ENCODE measurements around the gene SLC8B1. TPM values are rescaled to one million over a fixed set of nuclear protein-coding genes. Genes with fewer than 3 reads are reported as not detected.

Gene SLC8B1
- total and polyA plus RNA-seq, 9 of the 15 experiments (the other 6 are each of a cell fraction or from before 2014, with no cell fraction given), result 0.86 to 34.1 (median 18.5) TPM

- no peak for TF ChIP-seq ERF (CRISPR knock-in tag; IDR thresholded peaks at IDR 0.05)
These were observed 29.5 kb downstream of the SLC8B1 start (continued) for GRCh38 chr12:113305281-113305856.

DNA sequence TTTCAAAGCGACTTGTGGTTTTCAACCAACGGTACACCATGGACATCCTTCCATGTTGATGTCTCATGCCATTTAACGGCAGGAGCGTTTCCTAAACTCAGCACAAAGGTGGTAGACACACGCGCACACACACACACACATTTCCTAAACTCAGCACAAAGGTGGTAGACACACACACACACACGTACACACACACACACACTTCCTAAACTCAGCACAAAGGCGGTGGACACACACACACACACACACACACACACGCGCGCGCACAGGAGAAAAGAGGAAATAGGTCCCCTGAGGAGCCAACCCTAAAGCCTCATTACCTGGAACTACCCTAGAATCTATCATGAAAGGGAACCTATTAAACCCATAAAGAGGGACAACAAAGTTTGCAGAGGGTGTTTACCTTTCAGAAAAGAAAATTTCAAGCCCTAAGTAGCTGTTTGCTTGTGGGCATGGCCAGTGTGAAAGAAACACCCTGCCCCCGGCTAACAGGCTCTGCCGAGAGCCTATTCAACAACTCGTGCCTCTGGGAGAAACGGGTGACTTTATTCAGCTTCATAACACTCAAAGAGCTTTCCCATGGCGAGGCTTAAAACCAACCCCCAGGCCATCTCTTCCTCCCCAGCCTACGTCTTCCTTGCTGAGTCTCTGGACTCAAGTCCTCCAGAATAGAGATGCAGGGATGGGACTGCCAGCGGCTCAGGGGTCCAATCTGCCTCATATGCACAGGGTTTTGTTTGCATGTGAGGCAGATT, 31.8 kb downstream of the SLC8B1 start:
- DNase-seq (ENCODE audit: extremely low read depth in 1 of 4, low spot score in 3 of 4) (peak in 1 of 4 experiments; percentile 42), FAIRE-seq (peak; percentile 71), ATAC-seq (no peak)
- Histone ChIP-seq H3K4me3 (no peak overlapping the region), H3K4me2 (ENCODE audit: insufficient read depth, low read length) (no peak overlapping the region), H3K4me1 (replicated peaks in 1 of 2; ENCODE audit: control insufficient read depth in 2 of 2, insufficient read depth in 2 of 2, low read length in 2 of 2) (peaks cover 32% of the 10 kb centered on the region in 2 experiments; a peak in 4 of 5 replicates), H3K9ac (ENCODE audit: insufficient read depth in 1 of 2, low read depth in 2 of 2, low read length in 2 of 2) (peak overlapping the region in 1 of 2 experiments; percentile 19; a peak in 1 of 4 replicates), H3K27ac (ENCODE audit: extremely low read depth, low read depth, low read length) (no peak overlapping the region; the same call in 2 of the 3 replicates), H4K20me1 (replicated peaks; ENCODE audit: control insufficient read depth, insufficient read depth, low read length) (no peaks in the 10 kb centered on the region), H3K36me3 (ENCODE audit: control insufficient read depth, insufficient read depth, low read length) (peaks cover 38% of the 10 kb centered on the region; the same call in 2 of the 3 replicates), H2AFZ (ENCODE audit: low read depth, low read length) (no peak overlapping the region), H3K27me3 (ENCODE audit: control insufficient read depth in 2 of 2, insufficient read depth in 2 of 2, low read length in 2 of 2) (no peaks in the 10 kb centered on the region), H3K9me3 (replicated peaks; ENCODE audit: control insufficient read depth, insufficient read depth, low read depth, low read length) (no peaks in the 10 kb centered on the region), H3K9me1 (ENCODE audit: control insufficient read depth, insufficient read depth, low read length) (no peaks in the 10 kb centered on the region), H3K79me2 (ENCODE audit: control insufficient read depth, insufficient read depth, low read length) (no peaks in the 10 kb centered on the region)
- intact Hi-C loops (cut with micrococcal nuclease), result no loop called here
- 59% methylated on average over 18 of the region's 19 CpGs for WGBS (ENCODE audit: insufficient coverage, low coverage, missing lambda C conversion rate)
- in situ Hi-C loops (cut with MboI), result no loop called here
- no TSS peak for BruUV-seq (replicated peaks)
- POLR2A ChIA-PET, result interaction anchor here (1.1 kb wide), 1 partner anchor 657 kb away, joined by 3 read pairs; no protein-coding TSS in a partner anchor
- CTCF ChIA-PET (ENCODE audit: low intra/inter-chr PET ratio), result no interaction called here
- TF ChIP-seq SMARCA4 (IDR thresholded peaks at IDR 0.05), result 0 out of 2 replicates have a peak, but pooled peaks have one; percentile 41
- TF ChIP-seq SPI1 (IDR thresholded peaks at IDR 0.05; ENCODE audit: borderline replicate concordance, low read depth, low read length), result peak; percentile 59; the same call in 1 of the 2 replicates
- TF ChIP-seq MCM3 (IDR thresholded peaks at IDR 0.05), result peak; percentile 90
- no peak for TF ChIP-seq CBFB (CRISPR knock-in tag; IDR thresholded peaks at IDR 0.05)
- peak; percentile 29; the same call in 1 of the 2 replicates for TF ChIP-seq C11orf30 (IDR thresholded peaks at IDR 0.05; ENCODE audit: low read depth)
- TF ChIP-seq, protein P1, sequence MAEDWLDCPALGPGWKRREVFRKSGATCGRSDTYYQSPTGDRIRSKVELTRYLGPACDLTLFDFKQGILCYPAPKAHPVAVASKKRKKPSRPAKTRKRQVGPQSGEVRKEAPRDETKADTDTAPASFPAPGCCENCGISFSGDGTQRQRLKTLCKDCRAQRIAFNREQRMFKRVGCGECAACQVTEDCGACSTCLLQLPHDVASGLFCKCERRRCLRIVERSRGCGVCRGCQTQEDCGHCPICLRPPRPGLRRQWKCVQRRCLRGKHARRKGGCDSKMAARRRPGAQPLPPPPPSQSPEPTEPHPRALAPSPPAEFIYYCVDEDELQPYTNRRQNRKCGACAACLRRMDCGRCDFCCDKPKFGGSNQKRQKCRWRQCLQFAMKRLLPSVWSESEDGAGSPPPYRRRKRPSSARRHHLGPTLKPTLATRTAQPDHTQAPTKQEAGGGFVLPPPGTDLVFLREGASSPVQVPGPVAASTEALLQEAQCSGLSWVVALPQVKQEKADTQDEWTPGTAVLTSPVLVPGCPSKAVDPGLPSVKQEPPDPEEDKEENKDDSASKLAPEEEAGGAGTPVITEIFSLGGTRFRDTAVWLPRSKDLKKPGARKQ (CRISPR knock-in tag; IDR thresholded peaks at IDR 0.05), result 0 out of 2 replicates have a peak, but pooled peaks have one; percentile 22
- 0 out of 4 replicates have a peak, but pooled peaks of 1 of the 2 experiments have one; percentile 34 for TF ChIP-seq HDAC1 (IDR thresholded peaks at IDR 0.05)
- TF ChIP-seq, protein P2, sequence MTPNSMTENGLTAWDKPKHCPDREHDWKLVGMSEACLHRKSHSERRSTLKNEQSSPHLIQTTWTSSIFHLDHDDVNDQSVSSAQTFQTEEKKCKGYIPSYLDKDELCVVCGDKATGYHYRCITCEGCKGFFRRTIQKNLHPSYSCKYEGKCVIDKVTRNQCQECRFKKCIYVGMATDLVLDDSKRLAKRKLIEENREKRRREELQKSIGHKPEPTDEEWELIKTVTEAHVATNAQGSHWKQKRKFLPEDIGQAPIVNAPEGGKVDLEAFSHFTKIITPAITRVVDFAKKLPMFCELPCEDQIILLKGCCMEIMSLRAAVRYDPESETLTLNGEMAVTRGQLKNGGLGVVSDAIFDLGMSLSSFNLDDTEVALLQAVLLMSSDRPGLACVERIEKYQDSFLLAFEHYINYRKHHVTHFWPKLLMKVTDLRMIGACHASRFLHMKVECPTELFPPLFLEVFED (CRISPR knock-in tag; conservative IDR thresholded peaks at IDR 0.05), result 0 out of 2 replicates have a peak, but pooled peaks have one; percentile 66
- no peak for TF ChIP-seq ZNF395 (CRISPR knock-in tag; IDR thresholded peaks at IDR 0.05)
- peak; percentile 49; the same call in 1 of the 2 replicates for TF ChIP-seq ARID1B (IDR thresholded peaks at IDR 0.05)
- TF ChIP-seq SOX6 (IDR thresholded peaks at IDR 0.05), result peak; percentile 55; the same call in 1 of the 2 replicates
- peak; percentile 66; the same call in 1 of the 2 replicates for TF ChIP-seq SMARCE1 (IDR thresholded peaks at IDR 0.05)
- TF ChIP-seq NRF1 (conservative IDR thresholded peaks at IDR 0.05 in 1 of 2, IDR thresholded peaks at IDR 0.05 in 1 of 2), result peak; percentile 74 to 80

All from K562 (cell line).